Breast epithelium (tissue), 4 donors: ENCODE data around the gene VGLL4. TPM values are rescaled to one million over a fixed set of nuclear protein-coding genes. Genes with fewer than 3 reads are reported as not detected.

Experiments used
- DNase-seq, 2 donors: peaks; one replicate each; pipeline ENCODE4 v3.0.0-alpha.2; 2019; ENCODE audit warnings: low spot score in 2 of 2
- H3K27ac ChIP-seq, 2 donors: fragments of 200-600 bp; sonication (generic) in 1 of 2; one replicate each; pipeline ENCODE4 v1.5.1; 2016 to 2019; ENCODE audit warnings: mild to moderate bottlenecking in 1 of 2
- H3K27me3 ChIP-seq, 2 donors: fragments of 200-600 bp; sonication (generic) in 1 of 2; one replicate each; pipeline versions ENCODE4 v1.5.1 to v1.6.0; 2017 to 2019; ENCODE audit warnings: control low read depth in 1 of 2, mild to moderate bottlenecking in 1 of 2
- H3K36me3 ChIP-seq: fragments of 200-600 bp; one replicate; pipeline ENCODE4 v1.5.1; 2019
- H3K4me1 ChIP-seq, 2 donors: fragments of 200-600 bp; sonication (generic); one replicate each; pipeline ENCODE4 v1.5.1; 2016 to 2019; ENCODE audit warnings: control low read depth in 1 of 2
- H3K4me3 ChIP-seq, 3 donors: fragments of 200-600 bp; sonication (generic); 1 replicate in 2 of 3; 2 replicates in 1 of 3; pipeline ENCODE4 v1.5.1; 2016 to 2019; ENCODE audit warnings: mild to moderate bottlenecking in 3 of 3, moderate library complexity in 2 of 3
- H3K9me3 ChIP-seq, 2 donors: fragments of 200-600 bp; sonication (generic) in 1 of 2; one replicate each; pipeline ENCODE4 v1.5.1; 2016 to 2019; ENCODE audit warnings: control low read depth in 1 of 2
- POLR2A ChIP-seq: fragments of 450-650 bp; IDR thresholded peaks from one replicate; pipeline ENCODE4 v1.6.1; 2016; ENCODE audit warnings: antibody characterized with exemption, mild to moderate bottlenecking, moderate library complexity
- POLR2AphosphoS5 ChIP-seq, 3 donors: sonication (generic); formaldehyde crosslinking; IDR thresholded peaks; one replicate each; pipeline ENCODE4 v1.6.1; 2017; ENCODE audit warnings: antibody characterized with exemption in 3 of 3
- intact Hi-C: fragments of 100-400 bp; cut with DNase I; formaldehyde crosslinking; loops from one replicate; pipeline ENCODE4 v1.15.1; 2023; ENCODE audit warnings: low total_unique reads
- total RNA-seq, 3 donors: library from RNA; depleted of rRNA; stranded (reverse); fragments of >200 nt; gene quantifications; one replicate each; pipeline ENCODE4 v1.1.0, GENCODE V29; 2016
- TF ChIP-seq, protein P1 (sequence below), 3 donors: fragments of 450-650 bp; IDR thresholded peaks; one replicate each; pipeline ENCODE4 v1.5.1; 2016 to 2017; ENCODE audit warnings: antibody characterized with exemption in 3 of 3, mild to moderate bottlenecking in 3 of 3, moderate library complexity in 3 of 3

Gene VGLL4
- total RNA-seq, 3 donors from 2014 or later = 48.0 to 90.0 (median 68.5) TPM

DNA sequence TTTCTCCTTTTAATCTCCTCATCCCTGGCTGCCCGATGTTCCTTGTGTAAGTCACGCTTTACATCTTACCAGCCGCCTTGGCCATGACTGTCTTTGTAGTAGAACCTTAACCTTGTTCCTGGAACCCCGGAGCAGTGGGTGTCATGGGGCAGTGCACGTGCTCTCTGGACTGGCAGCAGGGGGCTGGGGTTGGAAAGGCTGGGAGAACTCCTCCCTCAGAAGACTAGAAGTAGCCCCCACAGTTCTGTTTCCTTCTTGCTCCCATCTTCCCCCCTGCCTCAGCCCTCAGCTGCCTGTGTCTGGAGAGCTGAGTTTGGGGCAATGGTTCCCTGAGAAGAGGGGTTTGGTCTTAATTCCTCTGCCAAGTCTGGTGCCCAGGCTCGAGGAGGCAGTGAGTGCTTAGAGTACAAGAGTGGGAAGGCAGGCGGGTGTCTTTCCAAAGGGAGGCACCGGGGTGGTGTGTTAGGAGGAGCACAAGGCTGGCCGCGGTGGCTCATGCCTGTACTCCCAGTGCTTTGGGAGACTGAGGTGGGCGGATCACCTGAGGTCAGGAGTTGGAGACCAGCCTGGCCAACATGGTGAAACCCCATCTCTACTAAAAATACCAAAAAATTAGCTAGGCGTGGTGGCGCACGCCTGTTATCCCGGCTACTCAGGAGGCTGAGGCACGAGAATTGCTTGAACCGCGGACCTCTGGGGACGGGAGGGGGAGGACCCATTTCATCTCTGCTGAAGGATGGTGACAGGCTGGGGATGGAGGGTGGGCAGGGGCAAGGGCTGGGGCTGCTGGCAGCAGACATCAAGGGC is 100.4 kb downstream of the VGLL4 start:
- Histone ChIP-seq H3K27ac (peak overlapping the region; percentile 60 to 84), H3K4me1 (peaks cover 0 to 7% of the 10 kb centered on the region in 2 donors), H3K36me3 (no peaks in the 10 kb centered on the region), H3K27me3 (no peaks in the 10 kb centered on the region), H3K4me3 (no peak overlapping the region), H3K9me3 (no peaks in the 10 kb centered on the region)
- intact Hi-C loops = loop anchor here (5.0 kb wide), 1 partner anchor 1756 kb away; no protein-coding TSS in a partner anchor
- peak in 1 of 2 donors; percentile 38 for DNase-seq
- no peak for TF ChIP-seq POLR2AphosphoS5 (IDR thresholded peaks at IDR 0.05)
- no peak for TF ChIP-seq POLR2A
- TF ChIP-seq, protein P1, sequence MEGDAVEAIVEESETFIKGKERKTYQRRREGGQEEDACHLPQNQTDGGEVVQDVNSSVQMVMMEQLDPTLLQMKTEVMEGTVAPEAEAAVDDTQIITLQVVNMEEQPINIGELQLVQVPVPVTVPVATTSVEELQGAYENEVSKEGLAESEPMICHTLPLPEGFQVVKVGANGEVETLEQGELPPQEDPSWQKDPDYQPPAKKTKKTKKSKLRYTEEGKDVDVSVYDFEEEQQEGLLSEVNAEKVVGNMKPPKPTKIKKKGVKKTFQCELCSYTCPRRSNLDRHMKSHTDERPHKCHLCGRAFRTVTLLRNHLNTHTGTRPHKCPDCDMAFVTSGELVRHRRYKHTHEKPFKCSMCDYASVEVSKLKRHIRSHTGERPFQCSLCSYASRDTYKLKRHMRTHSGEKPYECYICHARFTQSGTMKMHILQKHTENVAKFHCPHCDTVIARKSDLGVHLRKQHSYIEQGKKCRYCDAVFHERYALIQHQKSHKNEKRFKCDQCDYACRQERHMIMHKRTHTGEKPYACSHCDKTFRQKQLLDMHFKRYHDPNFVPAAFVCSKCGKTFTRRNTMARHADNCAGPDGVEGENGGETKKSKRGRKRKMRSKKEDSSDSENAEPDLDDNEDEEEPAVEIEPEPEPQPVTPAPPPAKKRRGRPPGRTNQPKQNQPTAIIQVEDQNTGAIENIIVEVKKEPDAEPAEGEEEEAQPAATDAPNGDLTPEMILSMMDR (IDR thresholded peaks at IDR 0.05) = no peak

DNA sequence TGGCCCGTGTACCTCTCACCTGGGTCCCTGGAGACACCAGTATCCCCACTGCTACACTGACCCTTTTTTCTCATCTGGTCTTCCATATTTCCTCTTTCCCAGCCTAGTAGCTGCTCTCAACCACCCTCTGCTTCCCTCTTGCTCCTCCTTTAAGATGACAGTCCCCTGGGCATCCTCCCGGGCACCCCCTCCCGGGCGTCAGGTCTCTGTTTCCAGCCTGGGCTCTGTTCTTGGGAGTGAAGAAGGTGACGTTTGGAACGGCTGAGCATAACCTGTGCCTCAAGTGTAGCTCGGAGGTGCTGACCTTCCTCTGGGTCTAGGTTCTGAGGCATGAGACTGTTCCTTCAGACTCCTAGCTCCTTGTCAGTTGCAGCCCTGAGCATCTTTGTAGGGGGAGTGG is 101.2 kb downstream of the VGLL4 start:
- peak overlapping the region; percentile 31 to 73 for H3K27ac ChIP-seq
- DNase-seq = peak in 1 of 2 donors; percentile 39

DNA sequence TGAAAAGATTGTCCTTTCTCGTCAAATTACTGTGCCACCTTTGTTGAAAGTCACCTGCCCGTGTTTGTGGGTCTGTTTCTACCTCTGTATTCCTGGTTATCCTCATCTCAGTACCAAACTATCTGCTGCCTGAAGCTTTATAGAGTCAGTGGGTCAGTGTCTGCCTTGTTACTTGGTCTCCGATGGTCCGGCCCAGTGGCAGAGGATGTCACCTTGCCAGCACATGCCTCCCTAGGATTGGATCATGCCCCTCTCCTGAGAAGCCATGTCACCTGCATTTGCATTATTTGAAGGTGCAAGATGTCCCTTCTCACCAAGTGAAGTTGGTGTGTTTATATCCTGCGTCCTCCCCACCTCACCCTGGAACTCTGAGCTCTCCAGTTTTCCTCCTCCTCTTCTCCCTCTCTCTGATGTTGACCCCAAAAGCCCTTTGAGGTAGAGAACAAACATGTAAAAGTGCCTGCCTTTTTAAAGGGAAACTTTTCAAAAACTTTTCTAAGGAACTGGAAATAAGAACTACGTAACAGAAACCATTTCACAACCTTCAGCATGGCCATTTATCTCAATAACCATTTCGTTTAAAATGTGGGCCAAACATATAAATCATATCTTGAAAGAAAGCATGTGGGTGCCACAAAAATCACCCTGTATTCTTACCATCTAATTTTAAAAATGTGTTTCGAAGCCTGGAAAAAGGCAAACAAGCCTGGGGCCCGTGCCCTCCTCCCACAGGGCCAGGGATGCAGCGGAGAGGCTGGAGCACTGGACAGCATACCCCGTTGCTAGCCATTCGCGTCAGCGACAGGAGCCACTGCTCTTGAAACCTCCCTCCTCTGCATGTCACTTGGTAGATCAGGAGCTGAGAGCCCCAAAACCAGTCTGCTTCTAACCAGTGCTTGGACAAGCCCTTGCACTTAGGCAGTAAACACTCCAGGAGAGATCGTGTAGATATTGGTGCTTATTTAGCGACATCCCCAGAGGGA is 102.1 kb downstream of the VGLL4 start:
- Histone ChIP-seq H3K27me3 (no peaks in the 10 kb centered on the region), H3K9me3 (no peaks in the 10 kb centered on the region), H3K27ac (peak overlapping the region; percentile 31 to 74), H3K4me1 (peaks cover 0 to 7% of the 10 kb centered on the region in 2 donors), H3K4me3 (peak overlapping the region in 1 of 3 donors; percentile 27), H3K36me3 (no peaks in the 10 kb centered on the region)
- peak in 1 of 2 donors; percentile 24 for DNase-seq
- intact Hi-C loops = loop anchor here (5.0 kb wide), 1 partner anchor 1754 kb away; no protein-coding TSS in a partner anchor
- TF ChIP-seq POLR2AphosphoS5 (IDR thresholded peaks at IDR 0.05) (peak in 1 of 3 donors; percentile 55), POLR2A (no peak)

More for the DNA sequence above, 101.2 kb downstream of the VGLL4 start:
- no peak for TF ChIP-seq POLR2AphosphoS5 (IDR thresholded peaks at IDR 0.05)
- TF ChIP-seq POLR2A = no peak
- TF ChIP-seq, protein P1 (IDR thresholded peaks at IDR 0.05) = no peak
- H3K36me3 ChIP-seq = no peaks in the 10 kb centered on the region
- H3K4me1 ChIP-seq = peaks cover 0 to 7% of the 10 kb centered on the region in 2 donors
- no peak overlapping the region for H3K4me3 ChIP-seq
- H3K27me3 ChIP-seq = no peaks in the 10 kb centered on the region
- H3K9me3 ChIP-seq = no peaks in the 10 kb centered on the region
- intact Hi-C loops = loop anchor here (5.0 kb wide), 1 partner anchor 1755 kb away; no protein-coding TSS in a partner anchor

DNA sequence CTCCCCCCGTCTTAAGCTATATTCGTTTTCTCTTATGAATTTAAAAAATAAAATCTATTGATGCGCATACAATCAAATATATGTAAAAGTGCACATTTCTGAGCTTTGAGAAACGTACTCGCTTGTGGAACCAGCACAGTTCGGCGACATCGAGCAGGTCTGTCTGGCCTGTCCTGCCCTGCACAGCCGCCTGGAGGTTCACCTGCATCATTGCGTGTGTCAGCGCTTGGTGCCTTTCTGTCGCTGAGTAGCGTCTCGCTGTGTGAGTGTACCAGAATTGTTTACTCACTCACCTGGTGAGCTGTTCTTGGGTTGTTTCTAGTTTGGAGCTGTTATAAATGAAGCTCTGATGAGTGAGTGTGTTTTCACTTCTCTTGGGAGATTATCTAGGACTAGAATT is 104.0 kb downstream of the VGLL4 start:
- peaks cover under 1 to 12% of the 10 kb centered on the region in 2 donors for H3K4me1 ChIP-seq
- DNase-seq = peak in 1 of 2 donors; percentile 76
- no peak for TF ChIP-seq POLR2AphosphoS5 (IDR thresholded peaks at IDR 0.05)
- TF ChIP-seq, protein P1 (IDR thresholded peaks at IDR 0.05) = peak in 1 of 3 donors; percentile 43
- TF ChIP-seq POLR2A = no peak
- no peak overlapping the region for H3K27ac ChIP-seq
- H3K4me3 ChIP-seq = no peak overlapping the region
- H3K9me3 ChIP-seq = no peaks in the 10 kb centered on the region
- H3K36me3 ChIP-seq = no peaks in the 10 kb centered on the region
- intact Hi-C loops = loop anchor here (5.0 kb wide), 1 partner anchor 1752 kb away; no protein-coding TSS in a partner anchor
- no peaks in the 10 kb centered on the region for H3K27me3 ChIP-seq

DNA sequence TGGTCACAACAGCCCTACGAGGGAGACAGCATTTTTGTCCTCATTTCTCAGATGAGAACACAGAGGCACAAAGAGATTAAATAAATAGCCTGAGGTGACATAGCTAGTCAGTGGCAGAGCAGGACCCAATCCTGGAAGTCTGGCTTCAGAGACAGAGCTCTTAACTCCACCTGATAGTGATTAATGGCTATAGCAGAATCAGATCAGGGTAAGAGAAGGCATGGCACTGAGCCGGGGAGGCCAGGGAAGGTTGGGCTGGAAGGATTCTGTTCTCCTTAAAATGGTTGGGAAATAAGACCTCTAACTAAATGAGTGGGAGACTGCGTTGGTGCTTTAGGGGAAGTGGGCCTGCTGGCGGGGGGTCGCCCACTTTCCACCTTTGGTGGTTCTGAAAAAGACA is 104.5 kb downstream of the VGLL4 start:
- intact Hi-C loops = no loop called here
- H3K27ac ChIP-seq = no peak overlapping the region

More for the DNA sequence above, 104.5 kb downstream of the VGLL4 start:
- H3K36me3 ChIP-seq = no peaks in the 10 kb centered on the region
- peaks cover 5 to 7% of the 10 kb centered on the region in 2 donors for H3K4me1 ChIP-seq
- no peaks in the 10 kb centered on the region for H3K9me3 ChIP-seq
- no peak overlapping the region for H3K4me3 ChIP-seq
- no peak for TF ChIP-seq POLR2A
- no peak for TF ChIP-seq POLR2AphosphoS5 (IDR thresholded peaks at IDR 0.05)
- TF ChIP-seq, protein P1 (IDR thresholded peaks at IDR 0.05) = no peak
- no peaks in the 10 kb centered on the region for H3K27me3 ChIP-seq
- DNase-seq = peak in 1 of 2 donors; percentile 6
